Loucy (cell line): ENCODE data around the gene LBHD2.

Experiments
- CTCF ChIP-seq: fragments of 200-600 bp; sonication (generic); conservative IDR thresholded peaks from 2 replicates; pipeline ENCODE4 v1.5.1; 2014; ENCODE audit warnings: mild to moderate bottlenecking, antibody characterized with exemption, low read length
- EZH2phosphoT487 ChIP-seq: fragments of 200-600 bp; IDR thresholded peaks from 2 replicates; pipeline ENCODE4 v1.6.1; 2018; ENCODE audit warnings: antibody characterized with exemption, mild to moderate bottlenecking, moderate library complexity, borderline replicate concordance

DNA sequence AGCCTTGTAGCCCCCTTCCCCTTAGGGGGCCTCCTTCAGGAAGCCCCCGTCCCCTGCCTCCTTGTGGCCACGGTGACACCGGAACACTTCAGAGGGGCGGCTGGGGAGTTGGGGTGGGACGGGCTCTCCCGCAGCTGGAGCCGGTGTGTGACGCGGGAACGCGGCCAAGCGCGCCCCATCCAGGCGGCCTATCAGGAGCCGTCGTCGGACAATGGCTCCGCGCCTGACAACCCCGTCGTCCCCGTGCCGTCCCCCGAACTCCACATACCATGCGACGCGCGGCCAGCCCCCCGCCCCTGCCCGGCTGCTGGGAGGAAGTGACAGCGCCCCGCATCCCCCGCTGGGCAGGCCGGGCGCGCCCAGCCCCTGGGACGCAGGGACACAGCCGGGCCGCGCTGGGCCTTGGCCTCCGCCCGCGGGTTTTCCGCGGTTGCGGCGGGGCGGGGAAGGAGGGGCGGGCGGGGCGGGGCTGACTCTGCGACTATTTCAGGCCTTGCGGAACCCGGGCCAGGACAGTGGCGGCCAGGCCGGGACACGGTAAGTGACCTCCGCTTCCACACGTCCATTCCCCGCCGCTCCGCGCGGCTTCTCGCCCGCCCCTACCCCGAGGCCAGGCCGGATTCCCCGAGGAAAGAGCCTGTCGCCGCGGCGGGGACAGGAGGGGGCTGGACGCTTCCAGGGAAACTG, 39.1 kb downstream of the LBHD2 start, which contains the start of gene TNFAIP2:
- TF ChIP-seq CTCF: no peak
- TF ChIP-seq EZH2phosphoT487: no peak
